Activated B cell treated with CpG ODN at 0.5 μM for 24 hours (primary cell): ENCODE results near the gene STPG2. TPM values are rescaled to one million over a fixed set of nuclear protein-coding genes. Genes with fewer than 3 reads are reported as not detected.

Source experiments
- ATAC-seq: fragments of 200-7000 bp; cut with Tn5 transposase; one replicate; pipeline ENCODE4 v1.10.0; 2021; ENCODE audit warnings: low read depth, mild to moderate bottlenecking, moderate library complexity
- CTCF ChIA-PET: fragments of 350-600 bp; sonication (Branson Sonifier 250); formaldehyde crosslinking; loops from one replicate; lab custom pipeline; 2021; ENCODE audit warnings: antibody characterized with exemption; lab: Charles Lee
- POLR2A ChIA-PET: fragments of 350-600 bp; sonication (Branson Sonifier 250); formaldehyde crosslinking; loops from one replicate; lab custom pipeline; 2021; ENCODE audit warnings: antibody characterized with exemption; lab: Charles Lee
- DNase-seq: peaks from one replicate; pipeline ENCODE4 v3.0.0; 2022
- H3K27ac Mint-ChIP-seq: one replicate; pipeline ENCODE4 v1.8.0; 2020; ENCODE audit warnings: mixed read lengths
- H3K27me3 Mint-ChIP-seq: one replicate; pipeline ENCODE4 v1.8.0; 2021; ENCODE audit warnings: mixed read lengths
- H3K36me3 Mint-ChIP-seq: one replicate; pipeline ENCODE4 v1.8.0; 2021; ENCODE audit warnings: low read depth, mixed read lengths
- H3K4me1 Mint-ChIP-seq: one replicate; pipeline ENCODE4 v1.8.0; 2021; ENCODE audit warnings: mixed read lengths
- H3K4me3 Mint-ChIP-seq: one replicate; pipeline ENCODE4 v1.8.0; 2020; ENCODE audit warnings: mild to moderate bottlenecking, mixed read lengths
- H3K9me3 Mint-ChIP-seq: one replicate; pipeline ENCODE4 v1.8.0; 2020; ENCODE audit warnings: mixed read lengths
- intact Hi-C: fragments of 100-400 bp; cut with micrococcal nuclease; formaldehyde crosslinking; loops from one replicate; pipeline ENCODE4 v1.15.1; 2024
- total RNA-seq: library from RNA; stranded (reverse); gene quantifications from 2 replicates; pipeline ENCODE4 v1.2.3, GENCODE V29; 2022
- TF ChIP-seq, protein P1 (sequence below): fragments of 200-600 bp; IDR thresholded peaks from one replicate; pipeline ENCODE4 v1.8.0; 2022; ENCODE audit warnings: antibody characterized with exemption, mild to moderate bottlenecking

Gene STPG2
- total RNA-seq, 1 donor from 2014 or later, result 0.69 TPM

GRCh38 chr4:97593248-97593647 is 550.0 kb downstream of the STPG2 start:
- DNase-seq (no peak), ATAC-seq (no peak)
- intact Hi-C loops, result no loop called here
- Mint-ChIP-seq H3K27ac (no peak overlapping the region), H3K27me3 (no peaks in the 10 kb centered on the region), H3K36me3 (no peaks in the 10 kb centered on the region), H3K4me3 (no peak overlapping the region), H3K9me3 (peaks cover 15% of the 10 kb centered on the region), H3K4me1 (no peaks in the 10 kb centered on the region)
- ChIA-PET POLR2A (no interaction called here), CTCF (no interaction called here)
- TF ChIP-seq, protein P1, sequence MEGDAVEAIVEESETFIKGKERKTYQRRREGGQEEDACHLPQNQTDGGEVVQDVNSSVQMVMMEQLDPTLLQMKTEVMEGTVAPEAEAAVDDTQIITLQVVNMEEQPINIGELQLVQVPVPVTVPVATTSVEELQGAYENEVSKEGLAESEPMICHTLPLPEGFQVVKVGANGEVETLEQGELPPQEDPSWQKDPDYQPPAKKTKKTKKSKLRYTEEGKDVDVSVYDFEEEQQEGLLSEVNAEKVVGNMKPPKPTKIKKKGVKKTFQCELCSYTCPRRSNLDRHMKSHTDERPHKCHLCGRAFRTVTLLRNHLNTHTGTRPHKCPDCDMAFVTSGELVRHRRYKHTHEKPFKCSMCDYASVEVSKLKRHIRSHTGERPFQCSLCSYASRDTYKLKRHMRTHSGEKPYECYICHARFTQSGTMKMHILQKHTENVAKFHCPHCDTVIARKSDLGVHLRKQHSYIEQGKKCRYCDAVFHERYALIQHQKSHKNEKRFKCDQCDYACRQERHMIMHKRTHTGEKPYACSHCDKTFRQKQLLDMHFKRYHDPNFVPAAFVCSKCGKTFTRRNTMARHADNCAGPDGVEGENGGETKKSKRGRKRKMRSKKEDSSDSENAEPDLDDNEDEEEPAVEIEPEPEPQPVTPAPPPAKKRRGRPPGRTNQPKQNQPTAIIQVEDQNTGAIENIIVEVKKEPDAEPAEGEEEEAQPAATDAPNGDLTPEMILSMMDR, result no peak

- POLR2A ChIA-PET, result no interaction called here
- no peak for ATAC-seq
- Mint-ChIP-seq H3K27me3 (no peaks in the 10 kb centered on the region), H3K4me1 (no peaks in the 10 kb centered on the region), H3K36me3 (no peaks in the 10 kb centered on the region), H3K9me3 (peaks cover 10% of the 10 kb centered on the region), H3K4me3 (no peak overlapping the region), H3K27ac (no peak overlapping the region)
- TF ChIP-seq, protein P1, result no peak
- intact Hi-C loops, result no loop called here
- no peak for DNase-seq
- CTCF ChIA-PET, result no interaction called here
Measured at GRCh38 chr4:97590266-97590665, 553.0 kb downstream of the STPG2 start.

GRCh38 chr4:97589481-97590196 is 553.6 kb downstream of the STPG2 start:
- no peak overlapping the region for H3K27ac Mint-ChIP-seq
- H3K4me1 Mint-ChIP-seq, result no peaks in the 10 kb centered on the region
- H3K4me3 Mint-ChIP-seq, result no peak overlapping the region
- peaks cover 9% of the 10 kb centered on the region for H3K9me3 Mint-ChIP-seq
- intact Hi-C loops, result no loop called here
- no peak for ATAC-seq
- ChIA-PET CTCF (no interaction called here), POLR2A (no interaction called here)
- no peaks in the 10 kb centered on the region for H3K27me3 Mint-ChIP-seq
- TF ChIP-seq, protein P1, result no peak
- no peaks in the 10 kb centered on the region for H3K36me3 Mint-ChIP-seq
- no peak for DNase-seq

DNA sequence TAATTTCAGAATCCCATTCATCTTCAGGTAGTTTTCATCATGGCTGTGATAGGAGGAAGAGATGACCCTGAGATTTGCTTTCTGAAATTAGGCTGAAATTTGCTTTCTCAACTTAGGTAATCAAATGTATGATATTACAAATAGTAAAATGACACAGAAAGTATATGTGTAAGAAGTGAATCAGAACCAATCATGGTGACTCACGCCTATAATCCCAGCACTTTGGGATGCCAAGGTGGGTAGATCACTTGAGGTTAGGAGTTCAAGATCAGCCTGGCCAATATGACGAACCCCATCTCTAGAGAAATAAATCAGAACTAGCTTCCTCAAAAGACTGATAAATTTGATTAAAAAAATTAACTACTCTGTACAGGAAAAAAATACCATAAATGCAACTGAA is 555.4 kb downstream of the STPG2 start:
- no peak overlapping the region for H3K27ac Mint-ChIP-seq
- peaks cover 3% of the 10 kb centered on the region for H3K9me3 Mint-ChIP-seq
- H3K27me3 Mint-ChIP-seq, result no peaks in the 10 kb centered on the region
- no peak for DNase-seq
- H3K36me3 Mint-ChIP-seq, result no peaks in the 10 kb centered on the region
- no peak for ATAC-seq
- TF ChIP-seq, protein P1, result no peak
- ChIA-PET POLR2A (no interaction called here), CTCF (no interaction called here)
- intact Hi-C loops, result no loop called here
- H3K4me3 Mint-ChIP-seq, result no peak overlapping the region
- no peaks in the 10 kb centered on the region for H3K4me1 Mint-ChIP-seq

DNA sequence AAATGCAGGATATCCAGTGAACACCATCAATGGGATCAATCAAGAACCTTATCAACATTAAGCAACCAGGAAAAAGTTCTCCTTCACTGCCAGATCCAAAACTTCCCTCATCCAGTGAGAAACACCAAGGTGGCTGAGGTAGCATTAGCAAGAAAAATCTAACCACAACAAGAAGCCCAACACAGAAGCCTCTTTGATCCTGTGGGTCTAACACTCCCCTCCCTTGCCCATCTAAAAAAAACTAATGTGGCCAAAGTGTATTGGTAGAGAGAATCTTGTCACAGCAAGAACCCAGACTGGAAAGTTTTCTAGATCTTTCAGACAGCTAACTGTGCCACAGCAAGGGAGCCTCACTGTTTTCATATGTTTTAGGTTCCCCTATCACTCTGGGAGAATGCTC is 558.0 kb downstream of the STPG2 start:
- TF ChIP-seq, protein P1, result no peak
- POLR2A ChIA-PET, result no interaction called here
- Mint-ChIP-seq H3K36me3 (no peaks in the 10 kb centered on the region), H3K9me3 (peaks cover 3% of the 10 kb centered on the region), H3K27me3 (no peaks in the 10 kb centered on the region), H3K27ac (no peak overlapping the region), H3K4me1 (no peaks in the 10 kb centered on the region), H3K4me3 (no peak overlapping the region)
- intact Hi-C loops, result no loop called here
- DNase-seq, result no peak
- CTCF ChIA-PET, result no interaction called here
- ATAC-seq, result no peak
